ENCODE data around the gene MLPH. TPM values are rescaled to one million over a fixed set of nuclear protein-coding genes. Genes with fewer than 3 reads are reported as not detected.

MLPH gene
- total and polyA plus RNA-seq, 9 of the 15 experiments (the other 6 are each of a cell fraction or from before 2014, with no cell fraction given), result 0.22 TPM; not detected in 8

DNA sequence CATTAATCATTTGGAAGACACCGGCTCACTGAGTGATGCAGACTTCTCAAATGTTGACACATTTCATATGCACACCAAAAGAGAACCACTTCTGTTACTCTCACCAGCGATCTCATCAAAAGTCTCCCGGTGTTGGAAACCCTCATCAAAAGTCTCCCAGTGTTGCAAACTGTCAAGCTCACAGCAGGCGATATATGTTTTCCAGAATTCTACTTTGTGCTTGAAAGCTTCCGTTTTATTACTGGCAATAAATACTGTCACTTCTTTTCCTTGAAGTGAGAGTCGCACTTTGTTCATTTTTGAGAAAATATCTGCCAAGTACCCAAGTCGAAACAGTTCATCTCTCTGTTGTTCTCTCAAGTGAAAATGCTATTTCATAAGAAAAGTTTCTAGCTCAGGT is 20.5 kb downstream of the MLPH start:
- no peaks in the 10 kb centered on the region for H3K9me3 ChIP-seq (replicated peaks; ENCODE audit: control insufficient read depth, insufficient read depth, low read depth, low read length)
- H3K4me2 ChIP-seq (ENCODE audit: insufficient read depth, low read length), result no peak overlapping the region
- H3K27ac ChIP-seq (ENCODE audit: extremely low read depth, low read depth, low read length), result no peak overlapping the region
- FAIRE-seq (no peak), ATAC-seq (no peak), DNase-seq (ENCODE audit: extremely low read depth in 1 of 4, low spot score in 3 of 4) (no peak)
- no peaks in the 10 kb centered on the region for H3K4me1 ChIP-seq (replicated peaks in 1 of 2; ENCODE audit: control insufficient read depth in 2 of 2, insufficient read depth in 2 of 2, low read length in 2 of 2)
- no peak overlapping the region for H2AFZ ChIP-seq (ENCODE audit: low read depth, low read length)
- in situ Hi-C loops (cut with MboI), result no loop called here
- no TSS peak for BruUV-seq (replicated peaks)
- peaks cover 3 to 59% of the 10 kb centered on the region in 2 experiments; a peak in 3 of 5 replicates for H3K27me3 ChIP-seq (ENCODE audit: control insufficient read depth in 2 of 2, insufficient read depth in 2 of 2, low read length in 2 of 2)
- no peaks in the 10 kb centered on the region for H3K79me2 ChIP-seq (ENCODE audit: control insufficient read depth, insufficient read depth, low read length)
- no peaks in the 10 kb centered on the region for H3K9me1 ChIP-seq (ENCODE audit: control insufficient read depth, insufficient read depth, low read length)
- H3K36me3 ChIP-seq (ENCODE audit: control insufficient read depth, insufficient read depth, low read length), result no peaks in the 10 kb centered on the region
- ChIA-PET CTCF (ENCODE audit: low intra/inter-chr PET ratio) (no interaction called here), POLR2A (interaction anchor here (0.6 to 0.9 kb wide), 2 partner anchors 11 to 51 kb away, joined by 3 to 6 read pairs; no protein-coding TSS in a partner anchor)
- no peak overlapping the region for H3K9ac ChIP-seq (ENCODE audit: insufficient read depth in 1 of 2, low read depth in 2 of 2, low read length in 2 of 2)
- intact Hi-C loops (cut with micrococcal nuclease), result no loop called here
- WGBS (ENCODE audit: insufficient coverage, low coverage, missing lambda C conversion rate), result 4% methylated on average over 6 of the region's 7 CpGs
- H3K4me3 ChIP-seq, result no peak overlapping the region
- no peaks in the 10 kb centered on the region for H4K20me1 ChIP-seq (replicated peaks; ENCODE audit: control insufficient read depth, insufficient read depth, low read length)
- TF ChIP-seq SMARCC2 (IDR thresholded peaks at IDR 0.05; ENCODE audit: low read depth) (no peak), HDAC1 (IDR thresholded peaks at IDR 0.05) (no peak), RAD21 (CRISPR knock-in tag; conservative IDR thresholded peaks at IDR 0.05 in 1 of 2, IDR thresholded peaks at IDR 0.05 in 1 of 2) (no peak), LCOR (CRISPR knock-in tag; IDR thresholded peaks at IDR 0.05) (no peak), TAF9B (IDR thresholded peaks at IDR 0.05; ENCODE audit: partially characterized antibody) (no peak), ATF6 (CRISPR knock-in tag; IDR thresholded peaks at IDR 0.05) (no peak), L3MBTL2 (IDR thresholded peaks at IDR 0.05) (no peak), PHB2 (IDR thresholded peaks at IDR 0.05; ENCODE audit: low read depth) (no peak), RBM17 (IDR thresholded peaks at IDR 0.05; ENCODE audit: borderline replicate concordance, low read depth, low read length) (no peak), DNMT1 (IDR thresholded peaks at IDR 0.05) (no peak), KLF6 (CRISPR knock-in tag; IDR thresholded peaks at IDR 0.05; ENCODE audit: borderline replicate concordance) (no peak), DMBX1 (CRISPR knock-in tag; IDR thresholded peaks at IDR 0.05; ENCODE audit: borderline replicate concordance) (no peak), HSF4 (CRISPR knock-in tag; IDR thresholded peaks at IDR 0.05; ENCODE audit: borderline replicate concordance) (no peak), TSHZ1 (CRISPR knock-in tag; IDR thresholded peaks at IDR 0.05) (no peak)

All from K562 (cell line).